HepG2 (cell line): ENCODE measurements around the gene DENND4B. TPM values are rescaled to one million over a fixed set of nuclear protein-coding genes. Genes with fewer than 3 reads are reported as not detected.
A peak's percentile ranks its signal among the peaks of the same experiment; 100 is the strongest.

Source experiments
- BRCA1 ChIP-seq: sonication (generic); formaldehyde crosslinking; IDR thresholded peaks from 2 replicates; pipeline ENCODE4 v1.4.0; 2020; ENCODE audit warnings: missing genetic modification reagents
- CEBPB ChIP-seq: IDR thresholded peaks from 2 replicates; pipeline ENCODE4 v1.6.1; 2011; ENCODE audit warnings: low read depth, low read length, improper control_type of control experiment, borderline replicate concordance
- CHCHD3 ChIP-seq: sonication (generic); formaldehyde crosslinking; IDR thresholded peaks from 2 replicates; pipeline ENCODE4 v1.8.0; 2022; ENCODE audit warnings: mild to moderate bottlenecking, missing genetic modification reagents, moderate library complexity
- CREBL2 ChIP-seq: sonication (generic); formaldehyde crosslinking; IDR thresholded peaks from 2 replicates; pipeline ENCODE4 v1.8.1; 2023; ENCODE audit warnings: missing genetic modification reagents, mild to moderate bottlenecking, borderline replicate concordance
- EED ChIP-seq: sonication (generic); formaldehyde crosslinking; IDR thresholded peaks from 2 replicates; pipeline ENCODE4 v1.5.0; 2020; ENCODE audit warnings: mild to moderate bottlenecking, missing genetic modification reagents
- FIP1L1 ChIP-seq: fragments of 200-400 bp; formaldehyde crosslinking; IDR thresholded peaks from 2 replicates; pipeline ENCODE4 v1.6.1; 2018; ENCODE audit warnings: low read depth, mild to moderate bottlenecking, low read length, moderate library complexity, borderline replicate concordance; ENCODE audit not compliant: insufficient read depth
- GTF3A ChIP-seq: sonication (generic); formaldehyde crosslinking; conservative IDR thresholded peaks from 2 replicates; pipeline ENCODE4 v1.4.0; 2020; ENCODE audit warnings: mild to moderate bottlenecking, missing genetic modification reagents
- HNRNPH1 ChIP-seq: fragments of 200-400 bp; formaldehyde crosslinking; optimal IDR thresholded peaks from 2 replicates; pipeline ENCODE3; 2017; ENCODE audit warnings: mild to moderate bottlenecking, low read depth, low read length
- IKZF4 ChIP-seq: sonication (generic); formaldehyde crosslinking; IDR thresholded peaks from 2 replicates; pipeline ENCODE4 v1.5.1; 2020; ENCODE audit warnings: borderline replicate concordance, mild to moderate bottlenecking, low read depth, missing genetic modification reagents; ENCODE audit errors: not compliant biosample characterization
- JUNB ChIP-seq: sonication (generic); formaldehyde crosslinking; IDR thresholded peaks from 2 replicates; pipeline ENCODE4 v1.8.0; 2022; ENCODE audit warnings: missing genetic modification reagents, mild to moderate bottlenecking, borderline replicate concordance
- MAX ChIP-seq: IDR thresholded peaks from 2 replicates; pipeline ENCODE4 v1.6.1; 2012; ENCODE audit warnings: inconsistent platforms
- MIER3 ChIP-seq: IDR thresholded peaks from 2 replicates; pipeline ENCODE4 v1.6.1; 2016; ENCODE audit warnings: missing compliant biosample characterization, borderline replicate concordance
- MTA3 ChIP-seq: sonication (generic); formaldehyde crosslinking; IDR thresholded peaks from 2 replicates; pipeline ENCODE4 v1.4.0; 2020; ENCODE audit warnings: missing genetic modification reagents
- NR2C2 ChIP-seq: sonication (generic); formaldehyde crosslinking; IDR thresholded peaks from 2 replicates; pipeline ENCODE4 v1.4.0; 2020; ENCODE audit warnings: missing genetic modification reagents, mild to moderate bottlenecking, moderate library complexity, borderline replicate concordance
- PLSCR1 ChIP-seq: sonication (generic); formaldehyde crosslinking; IDR thresholded peaks from 2 replicates; pipeline ENCODE4 v1.5.0; 2020; ENCODE audit warnings: missing genetic modification reagents, mild to moderate bottlenecking, borderline replicate concordance
- SATB2 ChIP-seq: sonication (generic); formaldehyde crosslinking; IDR thresholded peaks from 2 replicates; pipeline ENCODE4 v1.5.0; 2020; ENCODE audit warnings: missing genetic modification reagents
- SKI ChIP-seq: fragments of 450-650 bp; IDR thresholded peaks from one replicate; pipeline ENCODE4 v1.6.1; 2018; ENCODE audit warnings: mild to moderate bottlenecking; ENCODE audit not compliant: partially characterized antibody
- SMARCC2 ChIP-seq: fragments of 450-650 bp; IDR thresholded peaks from 2 replicates; pipeline ENCODE4 v1.6.1; 2017; ENCODE audit warnings: antibody characterized with exemption, mild to moderate bottlenecking
- SP2 ChIP-seq: sonication (generic); formaldehyde crosslinking; IDR thresholded peaks from 2 replicates; pipeline ENCODE4 v1.5.1; 2020; ENCODE audit warnings: mild to moderate bottlenecking, missing genetic modification reagents
- TOE1 ChIP-seq: sonication (generic); formaldehyde crosslinking; IDR thresholded peaks from 2 replicates; pipeline ENCODE4 v1.4.0; 2020; ENCODE audit warnings: mild to moderate bottlenecking, missing genetic modification reagents
- ZBTB25 ChIP-seq: IDR thresholded peaks from 2 replicates; pipeline ENCODE4 v1.6.1; 2018; ENCODE audit warnings: missing genetic modification reagents
- ZBTB37 ChIP-seq: sonication (generic); formaldehyde crosslinking; IDR thresholded peaks from 2 replicates; pipeline ENCODE4 v1.4.0; 2020; ENCODE audit warnings: mild to moderate bottlenecking, missing genetic modification reagents
- ZNF333 ChIP-seq: sonication (generic); formaldehyde crosslinking; IDR thresholded peaks from 2 replicates; pipeline ENCODE4 v1.4.0; 2020; ENCODE audit warnings: mild to moderate bottlenecking, missing genetic modification reagents, borderline replicate concordance
- ZNF34 ChIP-seq: sonication (generic); formaldehyde crosslinking; IDR thresholded peaks from 2 replicates; pipeline ENCODE4 v1.4.0; 2020; ENCODE audit warnings: mild to moderate bottlenecking, missing genetic modification reagents, borderline replicate concordance
- ZNF441 ChIP-seq: sonication (generic); formaldehyde crosslinking; IDR thresholded peaks from 2 replicates; pipeline ENCODE4 v1.7.0; 2021; ENCODE audit warnings: missing genetic modification reagents, borderline replicate concordance
- ZNF547 ChIP-seq: sonication (generic); formaldehyde crosslinking; IDR thresholded peaks from 2 replicates; pipeline ENCODE4 v1.5.1; 2020; ENCODE audit warnings: mild to moderate bottlenecking, missing genetic modification reagents
- ZNF572 ChIP-seq: sonication (generic); formaldehyde crosslinking; IDR thresholded peaks from 2 replicates; pipeline ENCODE4 v1.5.1; 2020; ENCODE audit warnings: mild to moderate bottlenecking, missing genetic modification reagents
- polyA plus RNA-seq, 8 experiments: library from polyadenylated mRNA; depleted of rRNA in 3 of 8; stranded (reverse) in 7 of 8; unstranded in 1 of 8; fragments of >200 nt; fragmentation: Illumina TruSeq in 4 of 8; extraction: Trizol in 4 of 8; gene quantifications; 2 replicates each; pipeline versions ENCODE4 v1.2.1 to v1.2.3, GENCODE V29; 2011 to 2016; ENCODE audit warnings: low read depth in 4 of 8, missing spikeins in 1 of 8, mixed read lengths in 1 of 8; ENCODE audit not compliant: insufficient read depth in 1 of 8
- total RNA-seq, 5 experiments: library from RNA; depleted of rRNA; stranded (reverse); fragments of >200 nt; fragmentation: Illumina TruSeq; extraction: Trizol; gene quantifications; 2 replicates each; pipeline ENCODE4 v1.2.3, GENCODE V29; 2016; ENCODE audit warnings: low read depth in 1 of 5

DENND4B gene
- total and polyA plus RNA-seq, 2 of the 13 experiments (the other 11 are each of a cell fraction or from before 2014, with no cell fraction given) = 15.1 to 20.3 TPM

- TF ChIP-seq CREBL2 = peak; percentile 13; the same call in 1 of the 2 replicates
- TF ChIP-seq IKZF4 (CRISPR knock-in tag) = no peak
- 0 out of 2 replicates have a peak, but pooled peaks have one; percentile 40 for TF ChIP-seq ZNF572 (CRISPR knock-in tag)
- TF ChIP-seq TOE1 (CRISPR knock-in tag) = no peak
- TF ChIP-seq ZNF333 (CRISPR knock-in tag) = 0 out of 2 replicates have a peak, but pooled peaks have one; percentile 26
- no peak for TF ChIP-seq JUNB (CRISPR knock-in tag)
- no peak for TF ChIP-seq CEBPB
- TF ChIP-seq ZBTB25 (CRISPR knock-in tag) = no peak
- TF ChIP-seq BRCA1 (CRISPR knock-in tag) = no peak
- TF ChIP-seq ZNF547 (CRISPR knock-in tag) = no peak; the same call in 1 of the 2 replicates
- TF ChIP-seq ZNF441 (CRISPR knock-in tag) = peak; percentile 58; the same call in 1 of the 2 replicates
- no peak for TF ChIP-seq HNRNPH1
- TF ChIP-seq NR2C2 (CRISPR knock-in tag) = peak; percentile 69; the same call in 1 of the 2 replicates
- TF ChIP-seq SMARCC2 = no peak
- no peak for TF ChIP-seq ZBTB37 (CRISPR knock-in tag)
- no peak for TF ChIP-seq SATB2 (CRISPR knock-in tag)
- no peak; the same call in 1 of the 2 replicates for TF ChIP-seq SP2 (CRISPR knock-in tag)
- TF ChIP-seq GTF3A (CRISPR knock-in tag) = no peak
- TF ChIP-seq PLSCR1 (CRISPR knock-in tag) = no peak
- peak; percentile 56; the same call in 1 of the 2 replicates for TF ChIP-seq MAX
- TF ChIP-seq ZNF34 (CRISPR knock-in tag) = no peak
- no peak for TF ChIP-seq SKI
- TF ChIP-seq MTA3 (CRISPR knock-in tag) = no peak
- TF ChIP-seq EED (CRISPR knock-in tag) = 0 out of 2 replicates have a peak, but pooled peaks have one; percentile 22
- TF ChIP-seq MIER3 (CRISPR knock-in tag) = 0 out of 2 replicates have a peak, but pooled peaks have one; percentile 44
- TF ChIP-seq FIP1L1 = no peak
- TF ChIP-seq CHCHD3 (CRISPR knock-in tag) = no peak
These were observed 510 bp downstream of the DENND4B start (continued) for GRCh38 chr1:153945795-153946621.
